Ramos (cell line): ENCODE measurements around the gene VAT1L.

ENCODE experiments used
- in situ Hi-C: fragments of 300-500 bp; cut with MboI; formaldehyde crosslinking; loops from one replicate; pipeline ENCODE4 v1.14.3; 2022; ENCODE audit warnings: low sequenced_read_pairs; ENCODE audit not compliant: unreplicated experiment

The VAT1L gene

DNA sequence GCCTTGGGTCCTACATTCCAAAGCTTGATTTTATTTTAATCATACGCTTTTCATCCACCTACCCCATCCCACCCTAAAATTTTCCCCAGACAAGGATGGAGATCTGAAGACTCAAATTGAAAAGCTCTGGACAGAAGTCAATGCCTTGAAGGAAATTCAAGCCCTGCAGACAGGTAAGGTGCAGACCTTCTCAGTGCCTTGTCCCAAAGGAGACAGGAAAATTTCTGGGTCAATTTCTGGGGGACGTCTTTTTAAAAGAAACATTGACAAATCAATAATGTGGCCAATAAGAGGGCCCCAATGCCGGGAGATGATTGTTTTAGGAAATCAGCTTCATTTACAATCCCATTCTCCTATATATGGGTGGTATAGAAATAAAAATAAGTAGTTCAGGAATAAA is 239.7 kb downstream of the VAT1L start:
- in situ Hi-C loops: no loop called here
